ENCODE data around the gene CRYBG2.
A peak's percentile ranks its signal among the peaks of the same experiment; 100 is the strongest.
"Not testable (repeated sequence)": the region's sequence is repeated elsewhere in the genome, so short reads cannot be mapped to it uniquely, and the experiment has no call there.

Gene CRYBG2

GRCh38 chr1:26335774-26336476 is 18.0 kb downstream of the CRYBG2 start:
- TF ChIP-seq CSDC2 (CRISPR knock-in tag; IDR thresholded peaks at IDR 0.05) (no peak), ISL1 (CRISPR knock-in tag; IDR thresholded peaks at IDR 0.05) (no peak), PPARA (CRISPR knock-in tag; IDR thresholded peaks at IDR 0.05; ENCODE audit: borderline replicate concordance) (no peak)
- peak; percentile 88 for ATAC-seq

DNA sequence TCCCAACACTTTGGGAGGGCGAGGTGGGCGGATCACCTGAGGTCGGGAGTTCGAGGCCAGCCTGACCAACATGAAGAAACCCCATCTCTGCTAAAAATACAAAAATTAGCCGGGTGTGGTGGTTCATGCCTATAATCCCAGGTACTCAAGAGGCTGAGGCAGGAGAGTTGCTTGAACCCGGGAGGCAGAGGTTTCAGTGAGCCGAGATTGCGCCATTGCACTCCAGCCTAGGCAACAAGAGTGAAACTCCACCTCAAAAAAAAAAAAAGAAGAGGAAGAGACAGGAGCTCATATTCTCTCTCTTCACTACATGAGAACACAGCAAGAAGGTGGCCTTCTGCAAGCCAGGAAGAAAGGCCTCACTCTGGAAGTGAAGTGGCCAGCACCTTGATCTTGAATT is 20.6 kb downstream of the CRYBG2 start:
- not testable (repeated sequence) for ATAC-seq

GRCh38 chr1:26330276-26330675 is 23.7 kb downstream of the CRYBG2 start:
- ATAC-seq = no peak

DNA sequence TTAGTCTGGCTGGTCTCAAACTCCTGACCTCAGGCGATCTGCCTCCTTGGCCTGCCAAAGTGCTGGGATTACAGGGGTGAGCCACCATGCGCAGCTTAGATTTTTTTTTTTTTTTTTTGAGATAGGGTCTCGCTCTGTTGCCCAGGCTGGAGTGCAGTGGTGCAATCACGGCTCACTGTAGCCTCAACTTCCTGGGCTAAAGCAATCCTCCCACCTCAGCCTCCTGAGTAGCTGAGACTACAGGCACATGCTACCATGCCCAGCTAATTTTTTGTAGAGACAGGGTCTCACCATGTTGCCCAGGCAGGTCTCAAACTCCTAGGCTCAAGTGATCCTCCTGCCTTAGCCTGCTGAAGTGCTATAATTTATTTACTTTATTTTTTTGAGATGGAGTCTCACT is 24.6 kb downstream of the CRYBG2 start:
- not testable (repeated sequence) for ATAC-seq

More at GRCh38 chr1:26330276-26330675, 23.7 kb downstream of the CRYBG2 start:
- TF ChIP-seq, protein P1, sequence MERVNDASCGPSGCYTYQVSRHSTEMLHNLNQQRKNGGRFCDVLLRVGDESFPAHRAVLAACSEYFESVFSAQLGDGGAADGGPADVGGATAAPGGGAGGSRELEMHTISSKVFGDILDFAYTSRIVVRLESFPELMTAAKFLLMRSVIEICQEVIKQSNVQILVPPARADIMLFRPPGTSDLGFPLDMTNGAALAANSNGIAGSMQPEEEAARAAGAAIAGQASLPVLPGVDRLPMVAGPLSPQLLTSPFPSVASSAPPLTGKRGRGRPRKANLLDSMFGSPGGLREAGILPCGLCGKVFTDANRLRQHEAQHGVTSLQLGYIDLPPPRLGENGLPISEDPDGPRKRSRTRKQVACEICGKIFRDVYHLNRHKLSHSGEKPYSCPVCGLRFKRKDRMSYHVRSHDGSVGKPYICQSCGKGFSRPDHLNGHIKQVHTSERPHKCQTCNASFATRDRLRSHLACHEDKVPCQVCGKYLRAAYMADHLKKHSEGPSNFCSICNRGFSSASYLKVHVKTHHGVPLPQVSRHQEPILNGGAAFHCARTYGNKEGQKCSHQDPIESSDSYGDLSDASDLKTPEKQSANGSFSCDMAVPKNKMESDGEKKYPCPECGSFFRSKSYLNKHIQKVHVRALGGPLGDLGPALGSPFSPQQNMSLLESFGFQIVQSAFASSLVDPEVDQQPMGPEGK (CRISPR knock-in tag; IDR thresholded peaks at IDR 0.05; ENCODE audit: borderline replicate concordance) = no peak
- TF ChIP-seq ARNTL (CRISPR knock-in tag; IDR thresholded peaks at IDR 0.05; ENCODE audit: borderline replicate concordance, low read depth) = no peak
- TF ChIP-seq ZNF565 (CRISPR knock-in tag; conservative IDR thresholded peaks at IDR 0.05; ENCODE audit: low read depth) = no peak
- no peak for TF ChIP-seq CREB5 (CRISPR knock-in tag; IDR thresholded peaks at IDR 0.05; ENCODE audit: low read depth)
- no peak for TF ChIP-seq POU6F1 (CRISPR knock-in tag; IDR thresholded peaks at IDR 0.05; ENCODE audit: borderline replicate concordance, low read depth)
- no peak for TF ChIP-seq SNAI2 (CRISPR knock-in tag; IDR thresholded peaks at IDR 0.05)
- no peak for TF ChIP-seq TSHZ2 (CRISPR knock-in tag; IDR thresholded peaks at IDR 0.05)
- no peak for TF ChIP-seq RARB (CRISPR knock-in tag; IDR thresholded peaks at IDR 0.05)
- TF ChIP-seq TOX (CRISPR knock-in tag; IDR thresholded peaks at IDR 0.05; ENCODE audit: borderline replicate concordance) = no peak
- TF ChIP-seq ZNF70 (CRISPR knock-in tag; IDR thresholded peaks at IDR 0.05) = no peak
- no peak for TF ChIP-seq ZNF8 (CRISPR knock-in tag; IDR thresholded peaks at IDR 0.05)
- no peak for TF ChIP-seq OSR1 (CRISPR knock-in tag; IDR thresholded peaks at IDR 0.05)

DNA sequence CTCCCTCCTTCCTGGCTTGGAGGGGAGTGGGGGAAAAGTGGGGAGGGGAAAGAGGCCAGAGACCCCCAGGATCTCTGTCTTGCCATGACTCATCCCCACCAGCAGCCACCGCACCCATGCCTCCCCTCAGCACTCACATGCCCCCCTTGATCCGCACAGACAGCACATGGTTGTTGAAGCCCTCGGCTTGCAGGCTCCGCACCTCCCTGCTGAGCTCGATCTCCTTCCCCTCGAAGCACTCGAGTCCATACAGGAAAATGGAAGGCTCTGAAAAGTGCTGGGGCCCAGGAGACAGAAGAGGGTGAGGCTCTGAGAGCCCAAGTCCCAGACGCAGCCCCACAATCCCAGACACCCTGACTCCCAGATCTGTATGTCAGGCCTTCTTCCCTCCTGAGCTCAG is 25.3 kb downstream of the CRYBG2 start:
- ATAC-seq = no peak
- TF ChIP-seq ZNF70 (CRISPR knock-in tag; IDR thresholded peaks at IDR 0.05) = no peak
- TF ChIP-seq TOX (CRISPR knock-in tag; IDR thresholded peaks at IDR 0.05; ENCODE audit: borderline replicate concordance) = no peak
- TF ChIP-seq TSHZ2 (CRISPR knock-in tag; IDR thresholded peaks at IDR 0.05) = no peak
- no peak for TF ChIP-seq BACH2 (CRISPR knock-in tag; IDR thresholded peaks at IDR 0.05; ENCODE audit: borderline replicate concordance)
- TF ChIP-seq TCF4 (CRISPR knock-in tag; IDR thresholded peaks at IDR 0.05; ENCODE audit: borderline replicate concordance) = no peak
- TF ChIP-seq, protein P2, sequence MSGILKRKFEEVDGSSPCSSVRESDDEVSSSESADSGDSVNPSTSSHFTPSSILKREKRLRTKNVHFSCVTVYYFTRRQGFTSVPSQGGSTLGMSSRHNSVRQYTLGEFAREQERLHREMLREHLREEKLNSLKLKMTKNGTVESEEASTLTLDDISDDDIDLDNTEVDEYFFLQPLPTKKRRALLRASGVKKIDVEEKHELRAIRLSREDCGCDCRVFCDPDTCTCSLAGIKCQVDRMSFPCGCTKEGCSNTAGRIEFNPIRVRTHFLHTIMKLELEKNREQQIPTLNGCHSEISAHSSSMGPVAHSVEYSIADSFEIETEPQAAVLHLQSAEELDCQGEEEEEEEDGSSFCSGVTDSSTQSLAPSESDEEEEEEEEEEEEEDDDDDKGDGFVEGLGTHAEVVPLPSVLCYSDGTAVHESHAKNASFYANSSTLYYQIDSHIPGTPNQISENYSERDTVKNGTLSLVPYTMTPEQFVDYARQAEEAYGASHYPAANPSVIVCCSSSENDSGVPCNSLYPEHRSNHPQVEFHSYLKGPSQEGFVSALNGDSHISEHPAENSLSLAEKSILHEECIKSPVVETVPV (CRISPR knock-in tag; IDR thresholded peaks at IDR 0.05) = no peak
- TF ChIP-seq POU6F1 (CRISPR knock-in tag; IDR thresholded peaks at IDR 0.05; ENCODE audit: borderline replicate concordance, low read depth) = no peak
- TF ChIP-seq ZNF565 (CRISPR knock-in tag; conservative IDR thresholded peaks at IDR 0.05; ENCODE audit: low read depth) = no peak
- TF ChIP-seq CSDC2 (CRISPR knock-in tag; IDR thresholded peaks at IDR 0.05) = no peak

All from SK-N-SH treated with all-trans-retinoic acid at 6 μM for 48 hours (cell line).